Psoas muscle (tissue), 8 donors: ENCODE results near the gene MMP7. TPM values are rescaled to one million over a fixed set of nuclear protein-coding genes. Genes with fewer than 3 reads are reported as not detected.

Experiments used
- ATAC-seq, 4 donors: fragments of 200-7000 bp; cut with Tn5 transposase; one replicate each; pipeline ENCODE4 v1.9.1; 2020; ENCODE audit warnings: moderate library complexity in 3 of 4, mild to moderate bottlenecking in 2 of 4
- DNase-seq, 2 donors: peaks; one replicate each; pipeline ENCODE4 v3.0.0-alpha.2; 2020
- H3K27ac ChIP-seq: fragments of 200-600 bp; one replicate; pipeline ENCODE4 v1.8.0; 2022
- H3K27me3 ChIP-seq, 3 donors: fragments of 200-600 bp in 1 of 3; one replicate each; pipeline versions ENCODE4 v1.6.1 to v1.8.0; 2013 to 2022; ENCODE audit warnings: low read length in 2 of 3, mild to moderate bottlenecking in 2 of 3, moderate library complexity in 1 of 3; ENCODE audit not compliant: insufficient read depth in 3 of 3
- H3K36me3 ChIP-seq, 2 donors: fragments of 200-600 bp in 1 of 2; one replicate each; pipeline versions ENCODE4 v1.6.1 to v1.8.0; 2013 to 2022; ENCODE audit warnings: low read depth in 1 of 2, mild to moderate bottlenecking in 1 of 2, moderate library complexity in 1 of 2; ENCODE audit not compliant: insufficient read depth in 1 of 2
- H3K4me1 ChIP-seq: fragments of 200-600 bp; one replicate; pipeline ENCODE4 v1.8.0; 2022
- H3K4me3 ChIP-seq: fragments of 200-600 bp; one replicate; pipeline ENCODE4 v1.8.0; 2022; ENCODE audit warnings: mild to moderate bottlenecking
- H3K9me3 ChIP-seq: fragments of 200-600 bp; one replicate; pipeline ENCODE4 v1.8.0; 2022
- WGBS, 3 donors: extraction: QIAGEN DNeasy Blood & Tissue Kit; methylation state at CpG; one replicate each; pipeline versions ENCODE4 v1.1.6 to v1.1.7; 2013; 5-methylcytosine and 5-hydroxymethylcytosine counted together
- intact Hi-C, 2 donors: fragments of 100-400 bp; cut with DNase I; formaldehyde crosslinking; loops; one replicate each; pipeline versions ENCODE4 v1.11.0 to v1.14.2; 2022
- polyA plus RNA-seq, 3 donors: library from polyadenylated mRNA; stranded (reverse); fragments of 200-250 nt; gene quantifications; one replicate each; pipeline ENCODE4 v1.2.3, GENCODE V29; 2013
- total RNA-seq, 4 donors: library from RNA; stranded (reverse); fragmentation: NEBNext Ultra II Directional in 2 of 4; extraction: Animal tissue kit (Norgen Biotek cat#: 25700) in 2 of 4; gene quantifications; one replicate each; pipeline versions ENCODE4 v1.2.1 to v1.2.4, GENCODE V29; 2021 to 2023
- TF ChIP-seq, protein P1 (sequence below): fragments of 200-600 bp; IDR thresholded peaks from one replicate; pipeline ENCODE4 v1.8.0; 2022; ENCODE audit warnings: antibody characterized with exemption
- donor health status: healthy with polysubstance abuse.
- donor health status: DM: no; HTN: no; CAD: no; lungs with moderate emphysema.
- donor health status: Bipolar disorder and iron deficiency.
- donor health status: healthy.
- donor health status: DM: yes; HTN: yes; CAD: no.
- donor health status: DM: no; HTN: no; CAD: no.
- donor health status: DM: no; HTN: no; CAD: no.
- donor health status: DM: yes; HTN: yes; CAD: no.

Gene MMP7
- total and polyA plus RNA-seq, 7 donors = 0.31 TPM; not detected in 6

DNA sequence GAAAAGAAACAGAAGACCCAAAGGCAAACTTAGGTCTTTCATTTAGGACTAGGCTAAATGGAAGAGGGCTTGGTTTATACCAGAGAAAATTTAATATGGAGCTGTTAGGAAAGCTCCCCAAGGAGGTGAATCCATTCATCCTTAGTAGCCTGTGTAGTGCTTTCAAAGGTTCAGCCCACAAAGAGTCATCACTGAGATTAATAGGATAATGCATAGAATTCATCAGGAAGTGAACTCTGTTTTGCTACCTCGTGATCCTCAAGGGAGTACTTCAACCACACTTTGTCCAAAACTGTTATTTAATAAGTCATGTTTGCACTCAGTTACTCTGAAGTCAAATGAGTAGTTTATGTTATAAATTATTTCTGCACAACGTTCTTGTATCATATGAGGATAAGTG, 43.3 kb upstream of the MMP7 start:
- TF ChIP-seq, protein P1, sequence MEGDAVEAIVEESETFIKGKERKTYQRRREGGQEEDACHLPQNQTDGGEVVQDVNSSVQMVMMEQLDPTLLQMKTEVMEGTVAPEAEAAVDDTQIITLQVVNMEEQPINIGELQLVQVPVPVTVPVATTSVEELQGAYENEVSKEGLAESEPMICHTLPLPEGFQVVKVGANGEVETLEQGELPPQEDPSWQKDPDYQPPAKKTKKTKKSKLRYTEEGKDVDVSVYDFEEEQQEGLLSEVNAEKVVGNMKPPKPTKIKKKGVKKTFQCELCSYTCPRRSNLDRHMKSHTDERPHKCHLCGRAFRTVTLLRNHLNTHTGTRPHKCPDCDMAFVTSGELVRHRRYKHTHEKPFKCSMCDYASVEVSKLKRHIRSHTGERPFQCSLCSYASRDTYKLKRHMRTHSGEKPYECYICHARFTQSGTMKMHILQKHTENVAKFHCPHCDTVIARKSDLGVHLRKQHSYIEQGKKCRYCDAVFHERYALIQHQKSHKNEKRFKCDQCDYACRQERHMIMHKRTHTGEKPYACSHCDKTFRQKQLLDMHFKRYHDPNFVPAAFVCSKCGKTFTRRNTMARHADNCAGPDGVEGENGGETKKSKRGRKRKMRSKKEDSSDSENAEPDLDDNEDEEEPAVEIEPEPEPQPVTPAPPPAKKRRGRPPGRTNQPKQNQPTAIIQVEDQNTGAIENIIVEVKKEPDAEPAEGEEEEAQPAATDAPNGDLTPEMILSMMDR = no peak
- ATAC-seq (no peak), DNase-seq (no peak)
- no peaks in the 10 kb centered on the region for H3K9me3 ChIP-seq
- H3K4me1 ChIP-seq = no peaks in the 10 kb centered on the region
- intact Hi-C loops = no loop called here
- H3K36me3 ChIP-seq = no peaks in the 10 kb centered on the region
- WGBS, 3 donors = 43 to 51% (median 48%) methylated on average over 2 of the region's 2 CpGs
- H3K27me3 ChIP-seq = no peaks in the 10 kb centered on the region
- H3K4me3 ChIP-seq = no peak overlapping the region
- no peak overlapping the region for H3K27ac ChIP-seq

- no peak for ATAC-seq
- intact Hi-C loops = no loop called here
- WGBS, 3 donors = 92 to 96% (median 93%) methylated on average over 2 of the region's 2 CpGs
- H3K4me3 ChIP-seq = no peak overlapping the region
- no peak overlapping the region for H3K27ac ChIP-seq
- H3K27me3 ChIP-seq = no peaks in the 10 kb centered on the region
- DNase-seq = no peak
- no peaks in the 10 kb centered on the region for H3K36me3 ChIP-seq
- H3K4me1 ChIP-seq = no peaks in the 10 kb centered on the region
- H3K9me3 ChIP-seq = no peaks in the 10 kb centered on the region
- TF ChIP-seq, protein P1 = no peak
These were observed 42.1 kb upstream of the MMP7 start for GRCh38 chr11:102572554-102573220.

DNA sequence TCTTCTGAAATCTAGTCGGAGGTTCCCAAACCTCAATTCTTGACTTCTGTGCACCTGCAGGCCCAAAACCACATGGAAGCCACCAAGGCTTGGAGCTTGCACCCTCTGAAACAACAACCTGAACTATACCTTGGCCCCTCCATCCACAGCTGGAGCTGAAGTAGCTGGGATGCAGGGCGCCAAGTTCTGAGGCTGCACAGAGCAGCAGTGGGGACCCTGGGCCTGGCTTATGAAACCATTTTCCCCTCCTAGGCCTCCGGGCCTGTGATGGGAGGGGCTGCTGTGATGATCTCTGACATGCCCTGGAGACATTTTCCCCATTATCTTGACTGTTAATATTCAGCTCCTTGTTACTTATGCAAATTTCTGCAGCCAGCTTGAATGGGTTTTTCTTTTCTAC, 38.3 kb upstream of the MMP7 start:
- Histone ChIP-seq H3K4me1 (no peaks in the 10 kb centered on the region), H3K27ac (no peak overlapping the region), H3K27me3 (no peaks in the 10 kb centered on the region), H3K36me3 (no peaks in the 10 kb centered on the region), H3K4me3 (no peak overlapping the region), H3K9me3 (no peaks in the 10 kb centered on the region)
- DNase-seq (no peak), ATAC-seq (no peak)
- 54 to 74% (median 62%) methylated on average over 3 of the region's 3 CpGs for WGBS, 3 donors
- intact Hi-C loops = no loop called here
- TF ChIP-seq, protein P1 = no peak

DNA sequence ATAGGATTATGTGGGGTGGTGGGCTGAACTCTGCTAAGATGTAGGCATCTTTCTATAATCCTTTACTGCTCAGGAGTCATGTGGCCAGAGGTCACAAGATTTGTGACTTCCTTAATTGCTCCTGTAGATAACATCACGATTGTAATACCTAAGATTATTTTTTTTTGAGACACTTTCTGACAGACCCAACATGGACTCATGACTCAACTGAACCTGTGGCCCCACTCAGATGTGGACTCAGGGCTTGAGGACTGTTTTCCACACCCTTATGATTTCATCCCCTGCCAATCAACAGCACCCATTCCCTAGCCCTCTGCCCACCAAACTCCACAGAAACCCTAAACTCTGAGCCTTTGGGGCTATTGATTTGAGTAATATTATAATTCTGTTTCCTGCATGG, 35.6 kb upstream of the MMP7 start:
- no peak for ATAC-seq
- H3K9me3 ChIP-seq = no peaks in the 10 kb centered on the region

More for the DNA sequence above, 35.6 kb upstream of the MMP7 start:
- TF ChIP-seq, protein P1 = no peak
- H3K27me3 ChIP-seq = no peaks in the 10 kb centered on the region
- intact Hi-C loops = no loop called here
- no peak overlapping the region for H3K4me3 ChIP-seq
- H3K4me1 ChIP-seq = no peaks in the 10 kb centered on the region
- 64 to 70% (median 70%) methylated on average over 1 of the region's 1 CpG for WGBS, 3 donors
- H3K36me3 ChIP-seq = no peaks in the 10 kb centered on the region
- no peak overlapping the region for H3K27ac ChIP-seq
- no peak for DNase-seq
